Parathyroid adenoma (tissue), 2 donors: ENCODE results near the gene CES3.

Source experiments
- H2AFZ ChIP-seq: fragments of 300-600 bp; sonication (generic); one replicate; pipeline ENCODE4 v1.7.0; 2017; ENCODE audit warnings: antibody characterized with exemption, mild to moderate bottlenecking
- H3K27ac ChIP-seq: fragments of 300-600 bp; sonication (generic); one replicate; pipeline ENCODE4 v1.7.0; 2017
- H3K27me3 ChIP-seq: fragments of 300-600 bp; sonication (generic); one replicate; pipeline ENCODE4 v1.7.0; 2017; ENCODE audit warnings: low read length; ENCODE audit not compliant: control insufficient read depth, insufficient read depth
- H3K36me3 ChIP-seq: fragments of 300-600 bp; sonication (generic); one replicate; pipeline ENCODE4 v1.7.0; 2017; ENCODE audit warnings: low read length; ENCODE audit not compliant: control insufficient read depth, insufficient read depth
- H3K4me1 ChIP-seq: fragments of 300-600 bp; sonication (generic); one replicate; pipeline ENCODE4 v1.7.0; 2017; ENCODE audit warnings: control low read depth
- H3K4me2 ChIP-seq: fragments of 300-600 bp; sonication (generic); one replicate; pipeline ENCODE4 v1.7.0; 2017; ENCODE audit warnings: low read length
- H3K4me3 ChIP-seq: fragments of 300-600 bp; sonication (generic); one replicate; pipeline ENCODE4 v1.7.0; 2017; ENCODE audit warnings: low read depth, low read length
- H3K79me2 ChIP-seq: fragments of 300-600 bp; sonication (generic); one replicate; pipeline ENCODE4 v1.7.0; 2017; ENCODE audit warnings: control low read depth
- H3K9ac ChIP-seq: fragments of 300-600 bp; sonication (generic); one replicate; pipeline ENCODE4 v1.7.0; 2017; ENCODE audit warnings: mild to moderate bottlenecking
- H3K9me3 ChIP-seq: fragments of 300-600 bp; sonication (generic); one replicate; pipeline ENCODE4 v1.7.0; 2017; ENCODE audit warnings: low read length; ENCODE audit not compliant: control insufficient read depth
- TF ChIP-seq, protein P1 (sequence below): fragments of 300-600 bp; sonication (generic); IDR thresholded peaks from one replicate; pipeline ENCODE4 v1.7.0; 2017; ENCODE audit warnings: antibody characterized with exemption, mild to moderate bottlenecking
- donor health status: primary hyperparathyroidism.

Gene CES3

DNA sequence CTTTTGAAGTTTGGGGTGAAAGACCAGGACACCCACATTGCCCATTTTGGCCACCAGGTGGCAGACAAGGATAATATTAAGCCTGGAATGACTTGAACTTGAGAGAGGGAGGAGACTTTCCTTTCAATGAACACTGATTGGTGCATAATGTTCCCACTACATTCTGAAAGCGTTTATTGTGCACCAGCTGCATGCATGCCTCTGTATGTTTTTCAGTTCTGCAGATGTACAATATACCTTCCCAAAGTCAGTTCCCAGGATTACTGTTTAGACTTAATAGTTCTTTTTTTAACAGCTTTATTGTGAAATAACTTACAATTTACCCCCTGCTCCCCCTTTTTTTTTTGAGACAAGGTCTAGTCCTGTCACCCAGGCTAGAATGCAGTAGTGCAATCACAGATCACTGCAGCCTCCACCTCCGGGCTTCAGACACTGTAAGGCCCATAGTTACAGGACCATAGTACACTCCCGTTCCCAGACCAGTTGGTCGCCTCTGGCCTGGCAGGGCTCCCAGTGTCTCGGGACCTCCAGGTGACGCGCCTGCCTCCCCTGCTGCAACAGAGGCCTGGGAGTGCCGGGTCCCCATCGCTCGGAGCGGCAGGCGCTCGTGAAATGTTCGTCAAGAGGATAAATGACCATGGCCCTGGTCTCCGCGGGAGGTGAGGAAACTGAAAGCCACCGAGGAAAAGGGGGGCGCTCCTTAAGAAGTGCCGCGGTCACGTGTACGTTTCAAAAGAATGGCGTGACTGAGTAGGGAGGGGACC lies 13.6 kb upstream of the CES3 start:
- no peak overlapping the region for H3K9ac ChIP-seq

DNA sequence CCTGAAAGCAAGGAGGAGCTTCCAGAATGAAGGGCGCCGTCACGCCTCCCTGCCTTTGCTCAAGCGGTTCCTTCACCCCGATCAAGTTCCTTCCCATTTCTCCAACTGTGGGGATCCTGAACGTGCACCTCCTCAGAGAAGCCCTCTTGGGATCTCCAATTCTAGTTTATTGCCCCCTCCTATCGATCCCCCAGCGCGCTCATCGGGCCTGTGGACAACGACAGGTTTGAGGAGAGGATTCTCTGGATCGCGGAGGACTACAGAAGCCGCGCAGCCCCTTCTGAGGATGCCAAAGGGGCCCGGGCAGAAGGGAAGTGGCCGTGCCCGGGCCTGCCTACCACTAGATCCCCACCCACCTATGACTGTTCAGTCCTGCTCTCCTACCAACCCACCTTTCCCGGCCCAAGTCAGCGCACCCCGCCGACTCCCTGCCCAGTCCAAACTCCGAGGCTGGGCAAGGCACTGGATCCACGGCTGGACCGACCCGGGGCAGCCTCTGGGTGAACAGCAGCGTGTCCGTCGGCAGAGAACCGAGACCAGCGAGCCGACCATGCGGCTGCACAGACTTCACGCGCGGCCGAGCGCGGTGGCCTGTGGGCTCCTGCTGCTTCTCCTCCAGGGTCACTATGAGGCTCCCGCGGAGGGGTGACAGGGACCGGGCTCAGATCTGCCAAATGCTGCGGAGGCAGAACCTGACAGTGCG lies 12.8 kb upstream of the CES3 start:
- no peaks in the 10 kb centered on the region for H3K9me3 ChIP-seq
- H3K27ac ChIP-seq, result peak overlapping the region; percentile 53
- peaks cover 17% of the 10 kb centered on the region for H3K4me1 ChIP-seq
- peak overlapping the region; percentile 71 for H3K4me2 ChIP-seq
- peak overlapping the region; percentile 48 for H3K4me3 ChIP-seq
- no peaks in the 10 kb centered on the region for H3K36me3 ChIP-seq
- peak overlapping the region; percentile 96 for H2AFZ ChIP-seq
- TF ChIP-seq, protein P1, sequence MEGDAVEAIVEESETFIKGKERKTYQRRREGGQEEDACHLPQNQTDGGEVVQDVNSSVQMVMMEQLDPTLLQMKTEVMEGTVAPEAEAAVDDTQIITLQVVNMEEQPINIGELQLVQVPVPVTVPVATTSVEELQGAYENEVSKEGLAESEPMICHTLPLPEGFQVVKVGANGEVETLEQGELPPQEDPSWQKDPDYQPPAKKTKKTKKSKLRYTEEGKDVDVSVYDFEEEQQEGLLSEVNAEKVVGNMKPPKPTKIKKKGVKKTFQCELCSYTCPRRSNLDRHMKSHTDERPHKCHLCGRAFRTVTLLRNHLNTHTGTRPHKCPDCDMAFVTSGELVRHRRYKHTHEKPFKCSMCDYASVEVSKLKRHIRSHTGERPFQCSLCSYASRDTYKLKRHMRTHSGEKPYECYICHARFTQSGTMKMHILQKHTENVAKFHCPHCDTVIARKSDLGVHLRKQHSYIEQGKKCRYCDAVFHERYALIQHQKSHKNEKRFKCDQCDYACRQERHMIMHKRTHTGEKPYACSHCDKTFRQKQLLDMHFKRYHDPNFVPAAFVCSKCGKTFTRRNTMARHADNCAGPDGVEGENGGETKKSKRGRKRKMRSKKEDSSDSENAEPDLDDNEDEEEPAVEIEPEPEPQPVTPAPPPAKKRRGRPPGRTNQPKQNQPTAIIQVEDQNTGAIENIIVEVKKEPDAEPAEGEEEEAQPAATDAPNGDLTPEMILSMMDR, result no peak
- H3K27me3 ChIP-seq, result no peaks in the 10 kb centered on the region
- no peak overlapping the region for H3K9ac ChIP-seq
- H3K79me2 ChIP-seq, result no peaks in the 10 kb centered on the region

More for the DNA sequence above, 13.6 kb upstream of the CES3 start:
- Histone ChIP-seq H3K36me3 (no peaks in the 10 kb centered on the region), H3K4me1 (peaks cover 14% of the 10 kb centered on the region), H3K4me2 (peak overlapping the region; percentile 71), H3K27me3 (no peaks in the 10 kb centered on the region), H3K79me2 (no peaks in the 10 kb centered on the region), H3K27ac (no peak overlapping the region), H3K4me3 (peak overlapping the region; percentile 48), H3K9me3 (no peaks in the 10 kb centered on the region), H2AFZ (peak overlapping the region; percentile 96)
- TF ChIP-seq, protein P1, result peak; percentile 97

DNA sequence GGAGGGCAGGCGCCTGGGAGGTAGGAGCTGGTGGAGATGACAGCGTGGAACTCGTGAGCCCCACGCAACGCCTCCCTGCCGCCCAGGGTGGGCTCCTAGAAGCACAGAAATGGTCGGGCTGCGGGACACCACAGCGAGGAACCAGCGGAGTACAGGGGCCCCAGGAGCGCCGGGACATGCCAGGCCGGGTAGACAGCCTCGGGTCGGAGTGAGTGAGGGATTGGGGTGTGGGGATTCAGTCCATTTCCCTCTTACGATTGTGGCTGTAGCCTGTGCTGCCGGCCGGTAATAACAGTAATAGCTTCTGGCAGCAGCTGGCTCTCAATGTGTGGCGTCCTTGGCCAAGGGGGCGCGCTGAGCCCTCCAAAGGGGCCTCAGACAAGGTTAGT lies 12.2 kb upstream of the CES3 start:
- no peak overlapping the region for H3K4me3 ChIP-seq
- no peaks in the 10 kb centered on the region for H3K27me3 ChIP-seq
- peak overlapping the region; percentile 71 for H3K4me2 ChIP-seq
- peaks cover 17% of the 10 kb centered on the region for H3K4me1 ChIP-seq
- H3K36me3 ChIP-seq, result no peaks in the 10 kb centered on the region
- H3K9ac ChIP-seq, result no peak overlapping the region
- TF ChIP-seq, protein P1, result no peak
- no peaks in the 10 kb centered on the region for H3K9me3 ChIP-seq
- no peaks in the 10 kb centered on the region for H3K79me2 ChIP-seq
- H3K27ac ChIP-seq, result peak overlapping the region; percentile 53
- peak overlapping the region; percentile 96 for H2AFZ ChIP-seq

DNA sequence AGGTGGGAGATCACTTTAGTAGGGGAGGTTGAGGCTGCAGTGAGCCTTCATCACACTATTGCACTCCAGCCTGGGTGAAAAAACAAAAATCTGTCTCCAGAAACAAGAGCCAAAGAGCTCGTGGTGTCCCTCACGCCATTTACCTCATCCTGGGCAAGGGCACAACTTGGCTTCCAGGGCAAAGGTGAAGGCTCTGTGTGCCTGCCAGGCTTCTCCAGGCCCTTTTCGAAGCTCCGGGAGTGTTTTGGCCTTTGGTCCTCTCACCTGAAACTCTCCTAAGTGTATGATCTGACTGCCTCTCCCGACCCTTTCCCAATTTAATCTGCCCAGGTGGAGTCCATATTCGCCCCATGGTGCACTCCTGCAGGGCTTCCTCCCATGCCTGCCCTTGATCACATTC lies 11.6 kb upstream of the CES3 start:
- no peaks in the 10 kb centered on the region for H3K36me3 ChIP-seq
- no peaks in the 10 kb centered on the region for H3K79me2 ChIP-seq
- H3K9ac ChIP-seq, result no peak overlapping the region
- H3K9me3 ChIP-seq, result no peaks in the 10 kb centered on the region
- H3K4me2 ChIP-seq, result no peak overlapping the region
- H3K27ac ChIP-seq, result no peak overlapping the region
- H3K4me3 ChIP-seq, result no peak overlapping the region
- H3K4me1 ChIP-seq, result peaks cover 17% of the 10 kb centered on the region
- H2AFZ ChIP-seq, result peak overlapping the region; percentile 96
- TF ChIP-seq, protein P1, result no peak
- H3K27me3 ChIP-seq, result no peaks in the 10 kb centered on the region
